Measurements from ENCODE around the gene FOXL1. TPM values are rescaled to one million over a fixed set of nuclear protein-coding genes. Genes with fewer than 3 reads are reported as not detected.

Gene FOXL1
- total RNA-seq, 1 experiment from 2014 or later = 0.13 TPM

GRCh38 chr16:86581458-86581857 lies 3.1 kb downstream of the FOXL1 start:
- H3K9me3 ChIP-seq (ENCODE audit: low read depth, low read length, poor library complexity, severe bottlenecking) = no peaks in the 10 kb centered on the region
- H3K27ac ChIP-seq (ENCODE audit: low read depth, low read length, poor library complexity, severe bottlenecking) = no peak overlapping the region
- BruUV-seq (replicated peaks) = no TSS peak
- H3K27me3 ChIP-seq (replicated peaks; ENCODE audit: insufficient read depth, low read depth, low read length, poor library complexity) = no peaks in the 10 kb centered on the region
- CTCF ChIA-PET = no interaction called here
- no peaks in the 10 kb centered on the region for H3K36me3 ChIP-seq (ENCODE audit: insufficient read depth, low read length, poor library complexity, severe bottlenecking)
- peaks cover 10% of the 10 kb centered on the region for H3K4me1 ChIP-seq (ENCODE audit: insufficient read depth, low read length, poor library complexity, severe bottlenecking)
- POLR2A ChIA-PET (ENCODE audit: low non-redundant PET) = no interaction called here
- TF ChIP-seq CTCF (conservative IDR thresholded peaks at IDR 0.05; ENCODE audit: low read depth, low read length) = no peak
- no peak for TF ChIP-seq EZH2 (IDR thresholded peaks at IDR 0.05; ENCODE audit: borderline replicate concordance, low read depth, low read length, poor library complexity, severe bottlenecking)
- no peak for DNase-seq (ENCODE audit: low spot score)
- intact Hi-C loops (cut with micrococcal nuclease; ENCODE audit: unreplicated experiment) = no loop called here
- no peak overlapping the region for H3K4me3 ChIP-seq (ENCODE audit: low read depth, low read length, poor library complexity, severe bottlenecking)

GRCh38 chr16:86584071-86584685 lies 5.8 kb downstream of the FOXL1 start:
- ChIA-PET POLR2A (ENCODE audit: low non-redundant PET) (no interaction called here), CTCF (no interaction called here)
- Histone ChIP-seq H3K27ac (ENCODE audit: low read depth, low read length, poor library complexity, severe bottlenecking) (no peak overlapping the region), H3K27me3 (replicated peaks; ENCODE audit: insufficient read depth, low read depth, low read length, poor library complexity) (peaks cover 5% of the 10 kb centered on the region), H3K4me3 (ENCODE audit: low read depth, low read length, poor library complexity, severe bottlenecking) (no peak overlapping the region), H3K9me3 (ENCODE audit: low read depth, low read length, poor library complexity, severe bottlenecking) (no peaks in the 10 kb centered on the region), H3K4me1 (ENCODE audit: insufficient read depth, low read length, poor library complexity, severe bottlenecking) (no peaks in the 10 kb centered on the region), H3K36me3 (ENCODE audit: insufficient read depth, low read length, poor library complexity, severe bottlenecking) (no peaks in the 10 kb centered on the region)
- TF ChIP-seq EZH2 (IDR thresholded peaks at IDR 0.05; ENCODE audit: borderline replicate concordance, low read depth, low read length, poor library complexity, severe bottlenecking) (no peak), CTCF (conservative IDR thresholded peaks at IDR 0.05; ENCODE audit: low read depth, low read length) (no peak)
- no peak for DNase-seq (ENCODE audit: low spot score)
- intact Hi-C loops (cut with micrococcal nuclease; ENCODE audit: unreplicated experiment) = no loop called here
- BruUV-seq (replicated peaks) = no TSS peak

- H3K4me1 ChIP-seq (ENCODE audit: insufficient read depth, low read length, poor library complexity, severe bottlenecking) = no peaks in the 10 kb centered on the region
- no peak for TF ChIP-seq EZH2 (IDR thresholded peaks at IDR 0.05; ENCODE audit: borderline replicate concordance, low read depth, low read length, poor library complexity, severe bottlenecking)
- peaks cover 14% of the 10 kb centered on the region for H3K27me3 ChIP-seq (replicated peaks; ENCODE audit: insufficient read depth, low read depth, low read length, poor library complexity)
- BruUV-seq (replicated peaks) = no TSS peak
- no peaks in the 10 kb centered on the region for H3K36me3 ChIP-seq (ENCODE audit: insufficient read depth, low read length, poor library complexity, severe bottlenecking)
- H3K4me3 ChIP-seq (ENCODE audit: low read depth, low read length, poor library complexity, severe bottlenecking) = no peak overlapping the region
- ChIA-PET CTCF (no interaction called here), POLR2A (ENCODE audit: low non-redundant PET) (no interaction called here)
- DNase-seq (ENCODE audit: low spot score) = no peak
- no peak overlapping the region for H3K27ac ChIP-seq (ENCODE audit: low read depth, low read length, poor library complexity, severe bottlenecking)
- intact Hi-C loops (cut with micrococcal nuclease; ENCODE audit: unreplicated experiment) = no loop called here
- H3K9me3 ChIP-seq (ENCODE audit: low read depth, low read length, poor library complexity, severe bottlenecking) = no peaks in the 10 kb centered on the region
Measured at GRCh38 chr16:86584726-86585721, 6.7 kb downstream of the FOXL1 start.
